SJCRH30 (cell line): ENCODE data around the gene WIZ. TPM values are rescaled to one million over a fixed set of nuclear protein-coding genes. Genes with fewer than 3 reads are reported as not detected.

Experiments
- DNase-seq, 2 experiments: peaks; one replicate each; pipeline ENCODE4 v3.0.0-alpha.2; 2015 to 2020
- H3K27ac ChIP-seq: fragments of 250-450 bp; sonication (Bioruptor Pico); 2 replicates; pipeline ENCODE4 v1.5.1; 2020; ENCODE audit warnings: mild to moderate bottlenecking, moderate library complexity
- H3K27me3 ChIP-seq: fragments of 250-450 bp; sonication (Bioruptor Pico); 2 replicates; pipeline ENCODE4 v1.5.1; 2020; ENCODE audit warnings: mild to moderate bottlenecking, moderate library complexity
- H3K36me3 ChIP-seq: fragments of 250-450 bp; sonication (Bioruptor Pico); 2 replicates; pipeline ENCODE4 v1.5.1; 2020; ENCODE audit warnings: mild to moderate bottlenecking, moderate library complexity
- H3K4me1 ChIP-seq: fragments of 250-450 bp; sonication (Bioruptor Pico); 2 replicates; pipeline ENCODE4 v1.5.1; 2020; ENCODE audit warnings: mild to moderate bottlenecking, moderate library complexity
- H3K4me3 ChIP-seq: fragments of 250-450 bp; sonication (Bioruptor Pico); 2 replicates; pipeline ENCODE4 v1.5.1; 2020; ENCODE audit warnings: mild to moderate bottlenecking, moderate library complexity
- H3K9me3 ChIP-seq: fragments of 250-450 bp; sonication (Bioruptor Pico); replicated peaks from 2 replicates; pipeline ENCODE4 v1.5.1; 2020; ENCODE audit warnings: mild to moderate bottlenecking, moderate library complexity
- total RNA-seq: library from RNA; depleted of rRNA; stranded (reverse); fragments of >200 nt; shearing (Covaris generic); gene quantifications from 2 replicates; pipeline ENCODE4 v1.2.3, GENCODE V29; 2014

The WIZ gene
- total RNA-seq, 1 experiment from 2014 or later = 23.8 TPM

GRCh38 chr19:15431396-15432017 lies 18.2 kb downstream of the WIZ start:
- peak overlapping the region; percentile 72 for H3K27ac ChIP-seq
- peaks cover 18% of the 10 kb centered on the region for H3K36me3 ChIP-seq
- DNase-seq = no peak
- H3K4me3 ChIP-seq = peak overlapping the region; percentile 97
- no peaks in the 10 kb centered on the region for H3K9me3 ChIP-seq
- H3K4me1 ChIP-seq = peaks cover 5% of the 10 kb centered on the region
- H3K27me3 ChIP-seq = no peaks in the 10 kb centered on the region

- no peak overlapping the region for H3K27ac ChIP-seq
- DNase-seq = no peak
- H3K4me3 ChIP-seq = no peak overlapping the region
- peaks cover 24% of the 10 kb centered on the region for H3K36me3 ChIP-seq
- H3K4me1 ChIP-seq = peaks cover 5% of the 10 kb centered on the region
- no peaks in the 10 kb centered on the region for H3K27me3 ChIP-seq
- H3K9me3 ChIP-seq = no peaks in the 10 kb centered on the region
These were observed 19.1 kb downstream of the WIZ start for GRCh38 chr19:15430526-15431120.

DNA sequence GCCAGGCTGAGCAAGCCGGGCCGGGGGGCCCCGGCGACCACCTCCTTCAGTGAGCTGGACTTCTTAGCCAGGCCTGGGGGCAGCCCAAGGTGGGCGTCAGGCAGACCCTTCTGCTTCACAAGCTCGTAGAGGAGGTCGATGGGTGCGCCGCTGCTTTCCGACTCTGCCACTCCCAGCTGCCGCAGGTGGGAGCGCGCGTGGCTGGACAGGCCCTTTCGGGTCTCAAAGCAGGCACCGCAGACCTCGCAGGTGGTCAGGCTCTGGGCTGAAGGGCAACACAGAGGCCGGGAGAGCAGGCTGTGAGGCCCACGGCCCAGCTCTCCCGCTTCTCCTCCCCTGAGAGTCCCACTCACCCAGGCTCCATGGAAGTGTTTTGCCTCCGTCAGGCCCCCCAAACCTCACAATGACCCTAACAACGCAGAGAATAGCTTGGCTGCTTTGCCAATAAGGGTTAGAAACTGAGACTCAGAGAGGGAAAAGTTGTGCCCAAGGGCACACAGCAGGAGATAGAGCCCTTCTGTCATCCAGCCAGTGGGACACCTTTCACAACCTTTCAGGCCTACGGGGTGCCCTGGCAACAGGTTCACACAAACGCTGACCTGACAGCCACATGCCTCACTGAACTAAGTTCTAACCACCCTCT lies 19.8 kb downstream of the WIZ start:
- DNase-seq = no peak
- Histone ChIP-seq H3K36me3 (peaks cover 31% of the 10 kb centered on the region), H3K4me1 (peaks cover 5% of the 10 kb centered on the region), H3K4me3 (no peak overlapping the region), H3K27ac (no peak overlapping the region), H3K27me3 (no peaks in the 10 kb centered on the region), H3K9me3 (no peaks in the 10 kb centered on the region)

GRCh38 chr19:15428956-15429824 lies 20.6 kb downstream of the WIZ start:
- DNase-seq = no peak
- Histone ChIP-seq H3K4me3 (no peak overlapping the region), H3K27me3 (no peaks in the 10 kb centered on the region), H3K9me3 (no peaks in the 10 kb centered on the region), H3K36me3 (peaks cover 36% of the 10 kb centered on the region), H3K27ac (no peak overlapping the region), H3K4me1 (peaks cover 5% of the 10 kb centered on the region)

DNA sequence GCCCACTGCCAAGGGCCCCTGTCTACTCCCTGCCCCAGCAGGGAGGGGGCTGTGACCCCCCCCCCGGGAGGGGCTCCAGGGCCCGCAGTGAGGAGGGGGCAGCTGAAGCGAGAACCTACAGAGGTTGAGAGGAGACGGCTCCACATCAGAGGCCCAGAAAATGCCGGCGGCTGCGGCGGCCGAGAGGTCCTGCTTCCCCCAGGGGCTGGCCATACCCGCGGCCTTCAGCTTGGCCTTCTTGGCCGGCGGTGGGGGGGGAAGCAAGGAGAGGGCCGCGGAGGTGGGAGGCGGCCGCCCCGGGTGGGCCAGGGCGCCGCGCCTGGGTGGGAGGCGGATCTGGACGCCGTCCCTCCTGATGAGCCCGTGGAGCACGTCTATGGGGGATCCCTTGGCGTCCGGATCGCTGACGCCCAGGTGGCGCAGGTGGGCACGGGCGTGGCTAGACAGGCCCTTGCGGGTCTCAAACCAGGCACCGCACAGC lies 21.7 kb downstream of the WIZ start:
- Histone ChIP-seq H3K4me3 (no peak overlapping the region), H3K27me3 (no peaks in the 10 kb centered on the region), H3K9me3 (no peaks in the 10 kb centered on the region), H3K36me3 (peaks cover 48% of the 10 kb centered on the region), H3K27ac (no peak overlapping the region), H3K4me1 (no peaks in the 10 kb centered on the region)
- DNase-seq = no peak

- Histone ChIP-seq H3K27ac (no peak overlapping the region), H3K4me3 (no peak overlapping the region), H3K27me3 (no peaks in the 10 kb centered on the region), H3K4me1 (peaks cover 2% of the 10 kb centered on the region; the same call in 1 of the 2 replicates), H3K9me3 (no peaks in the 10 kb centered on the region), H3K36me3 (peaks cover 49% of the 10 kb centered on the region)
- DNase-seq = no peak
These were observed 22.4 kb downstream of the WIZ start for GRCh38 chr19:15427350-15427700.

DNA sequence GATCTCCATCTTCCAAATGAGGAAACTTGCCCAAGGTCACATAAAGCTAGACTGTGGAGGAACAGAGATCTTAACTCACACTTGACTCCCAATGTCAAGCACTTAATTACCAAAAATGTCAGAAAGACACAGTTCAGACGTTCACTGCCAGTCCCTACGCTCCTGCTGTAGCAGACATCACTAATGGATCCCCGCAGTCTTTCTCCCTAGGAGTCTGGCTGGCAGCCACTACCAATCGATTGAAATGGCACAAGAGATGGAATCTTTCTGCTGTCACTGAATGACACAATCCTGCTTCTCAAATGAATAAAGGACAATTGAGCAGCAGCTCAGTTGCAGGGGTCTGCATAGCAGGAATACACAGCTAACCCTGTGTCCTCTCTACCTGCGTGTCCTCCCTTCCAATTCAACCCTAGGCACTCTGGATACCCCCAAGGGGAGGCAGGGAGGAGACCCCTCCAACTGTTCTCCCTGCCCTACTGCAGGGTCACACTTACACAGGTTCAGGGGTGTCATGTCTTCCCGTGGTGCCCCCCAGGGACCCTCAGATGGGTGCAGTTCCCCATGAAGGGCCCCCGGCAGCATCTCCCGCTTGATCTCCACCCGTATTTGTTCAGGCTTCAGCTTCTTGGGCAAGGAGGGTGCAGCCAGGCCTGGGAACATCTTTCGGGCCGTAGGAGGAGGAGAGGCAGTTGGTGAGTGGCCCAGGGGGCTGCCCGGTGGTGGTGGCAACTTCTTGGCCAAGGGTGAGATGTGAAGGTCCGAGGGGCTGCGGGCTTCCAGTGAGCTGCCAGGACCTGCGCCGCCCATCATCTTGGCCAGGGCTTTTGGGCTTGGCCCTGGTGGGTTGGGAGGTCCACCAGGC lies 23.0 kb downstream of the WIZ start:
- H3K4me3 ChIP-seq = no peak overlapping the region
- no peaks in the 10 kb centered on the region for H3K9me3 ChIP-seq
- H3K27me3 ChIP-seq = no peaks in the 10 kb centered on the region
- no peak overlapping the region for H3K27ac ChIP-seq
- DNase-seq = peak; percentile 51 to 53
- peaks cover 6% of the 10 kb centered on the region; the same call in 1 of the 2 replicates for H3K4me1 ChIP-seq
- H3K36me3 ChIP-seq = peaks cover 49% of the 10 kb centered on the region

- H3K27me3 ChIP-seq = no peaks in the 10 kb centered on the region
- no peak for DNase-seq
- no peaks in the 10 kb centered on the region for H3K9me3 ChIP-seq
- H3K4me1 ChIP-seq = peaks cover 11% of the 10 kb centered on the region
- no peak overlapping the region for H3K4me3 ChIP-seq
- no peak overlapping the region for H3K27ac ChIP-seq
- peaks cover 49% of the 10 kb centered on the region for H3K36me3 ChIP-seq
These were observed 24.3 kb downstream of the WIZ start for GRCh38 chr19:15425321-15425950.

DNA sequence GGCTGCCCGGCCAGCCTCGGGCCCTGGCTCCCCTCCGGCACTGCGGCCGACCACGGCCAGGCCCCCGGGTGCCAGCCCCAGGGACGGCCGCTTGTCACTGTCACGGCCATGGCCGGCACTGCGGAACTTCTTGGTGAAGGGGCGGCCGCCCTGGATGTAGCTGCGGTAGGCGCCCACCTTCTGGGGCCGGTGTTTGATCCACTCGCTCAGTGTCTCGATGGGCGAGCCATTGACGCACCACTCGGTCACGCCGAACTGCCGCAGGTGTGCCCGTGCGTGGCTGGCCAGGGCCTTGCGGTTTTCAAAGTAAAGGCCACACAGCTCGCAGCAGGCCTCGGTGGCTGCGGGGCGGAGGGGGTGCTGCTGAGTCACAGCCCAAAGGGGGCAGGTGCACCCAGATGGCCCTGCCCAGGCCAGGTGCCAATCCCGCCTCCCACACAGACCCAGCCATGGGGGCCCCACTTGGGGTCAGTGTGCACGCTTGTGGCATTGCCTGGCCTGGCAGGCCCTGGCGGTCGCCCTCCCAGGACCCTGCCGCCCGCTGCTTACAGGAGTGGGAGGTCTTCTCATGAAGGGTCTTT lies 25.0 kb downstream of the WIZ start:
- H3K4me3 ChIP-seq = no peak overlapping the region
- H3K27ac ChIP-seq = no peak overlapping the region
- peaks cover 48% of the 10 kb centered on the region for H3K36me3 ChIP-seq
- no peak for DNase-seq
- peaks cover 11% of the 10 kb centered on the region for H3K4me1 ChIP-seq
- no peaks in the 10 kb centered on the region for H3K9me3 ChIP-seq
- no peaks in the 10 kb centered on the region for H3K27me3 ChIP-seq

DNA sequence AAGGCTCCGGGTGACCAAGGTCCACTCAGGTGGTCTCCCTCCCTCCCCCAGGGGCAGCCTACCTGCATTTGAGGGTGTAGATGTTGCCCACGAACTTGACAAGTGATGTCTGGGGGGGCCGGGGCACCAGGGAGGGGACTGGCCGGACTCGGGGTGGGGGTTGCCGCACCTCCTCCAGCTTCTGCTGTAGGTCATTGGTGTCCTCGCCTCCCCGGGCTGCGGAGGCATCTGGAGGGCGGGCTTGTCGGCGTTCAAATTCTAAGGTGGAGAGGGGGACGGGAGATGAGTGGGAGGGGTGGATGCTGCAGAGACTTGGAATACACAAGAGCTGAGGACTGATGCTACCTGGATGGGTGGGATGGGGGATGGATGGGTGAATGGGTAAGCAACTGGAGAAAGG lies 25.6 kb downstream of the WIZ start:
- H3K4me1 ChIP-seq = peaks cover 11% of the 10 kb centered on the region
- no peak overlapping the region for H3K27ac ChIP-seq
- H3K9me3 ChIP-seq = no peaks in the 10 kb centered on the region
- H3K27me3 ChIP-seq = no peaks in the 10 kb centered on the region
- no peak overlapping the region for H3K4me3 ChIP-seq
- no peak for DNase-seq
- H3K36me3 ChIP-seq = peaks cover 44% of the 10 kb centered on the region

- Histone ChIP-seq H3K9me3 (no peaks in the 10 kb centered on the region), H3K4me3 (no peak overlapping the region), H3K27ac (no peak overlapping the region), H3K27me3 (no peaks in the 10 kb centered on the region), H3K4me1 (peaks cover 11% of the 10 kb centered on the region), H3K36me3 (peaks cover 44% of the 10 kb centered on the region)
- DNase-seq = no peak
These were observed 26.6 kb downstream of the WIZ start for GRCh38 chr19:15423130-15423529.

DNA sequence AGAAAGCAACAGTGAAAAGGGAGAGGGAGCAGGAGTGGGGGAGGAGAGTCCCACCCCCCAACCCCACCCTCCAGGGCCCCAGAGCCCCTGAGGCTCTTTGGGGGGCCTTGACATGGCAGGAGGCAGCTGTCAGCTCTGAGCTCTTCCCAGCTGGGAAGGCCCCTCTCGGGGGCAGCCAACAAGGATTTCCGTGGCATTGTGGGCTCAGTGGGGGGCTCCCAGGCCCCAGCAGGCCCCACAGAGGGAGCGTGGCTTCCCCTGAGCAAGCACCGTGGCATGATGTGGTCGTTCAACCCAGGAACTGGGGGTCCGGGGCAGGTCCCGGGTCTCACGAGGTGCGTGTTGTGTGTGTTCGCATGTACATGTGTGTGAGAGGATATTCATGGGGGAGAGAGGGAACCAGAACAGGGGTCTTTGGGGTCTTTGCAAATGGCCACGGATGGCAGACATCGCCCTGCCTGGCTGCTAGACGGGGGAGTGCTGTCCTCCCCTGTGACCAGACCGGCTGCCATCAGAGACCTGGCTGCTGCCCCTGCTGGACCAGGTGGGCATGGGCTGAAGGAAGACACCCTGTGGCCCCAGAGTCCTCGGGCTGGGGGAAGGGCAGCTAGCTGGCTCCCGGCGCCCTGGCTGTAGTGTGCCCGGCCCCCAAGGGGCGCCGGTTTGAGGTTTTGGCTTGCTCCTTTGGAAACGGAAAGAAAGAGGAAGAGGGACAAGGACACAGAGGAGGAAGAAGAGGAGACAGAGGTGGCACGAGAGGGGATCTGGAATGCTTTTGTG lies 27.3 kb downstream of the WIZ start:
- DNase-seq = peak; percentile 61 to 70
- peaks cover 41% of the 10 kb centered on the region for H3K36me3 ChIP-seq
- H3K4me3 ChIP-seq = no peak overlapping the region
- no peaks in the 10 kb centered on the region for H3K9me3 ChIP-seq
- H3K4me1 ChIP-seq = peaks cover 12% of the 10 kb centered on the region
- no peaks in the 10 kb centered on the region for H3K27me3 ChIP-seq
- peak overlapping the region; percentile 50 for H3K27ac ChIP-seq

DNA sequence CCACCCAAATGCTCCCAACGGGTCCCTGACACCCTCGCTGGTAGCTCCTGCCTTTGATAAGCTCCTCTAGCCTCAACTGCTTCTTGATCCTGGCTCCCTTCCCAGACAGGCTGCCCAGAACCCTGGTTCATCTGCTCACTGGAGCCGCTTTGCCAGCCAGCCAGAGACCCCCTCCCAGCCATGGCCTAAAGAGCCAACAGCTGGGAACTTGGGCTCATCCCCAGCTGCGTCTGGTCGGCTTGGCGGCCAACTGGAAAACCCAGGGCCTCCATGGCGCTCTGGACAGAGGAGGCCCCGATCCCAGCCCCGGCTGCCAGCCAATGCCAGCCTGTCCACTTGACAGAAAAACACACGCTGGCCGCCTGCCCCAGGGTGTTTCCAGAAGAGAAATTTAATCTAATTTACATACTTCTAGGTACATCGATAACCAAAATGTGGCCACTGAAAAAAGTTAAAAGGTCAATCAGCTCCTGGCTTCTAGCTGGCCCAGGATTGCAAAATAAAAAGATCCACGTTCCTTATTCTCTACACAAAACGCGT lies 28.0 kb downstream of the WIZ start:
- Histone ChIP-seq H3K27ac (peak overlapping the region; percentile 50), H3K4me3 (no peak overlapping the region)

More for the DNA sequence above, 28.0 kb downstream of the WIZ start:
- no peaks in the 10 kb centered on the region for H3K9me3 ChIP-seq
- no peaks in the 10 kb centered on the region for H3K27me3 ChIP-seq
- peak; percentile 81 to 82 for DNase-seq
- peaks cover 19% of the 10 kb centered on the region for H3K4me1 ChIP-seq
- peaks cover 39% of the 10 kb centered on the region for H3K36me3 ChIP-seq
